SK-N-SH treated with all-trans-retinoic acid at 6 μM for 48 hours (cell line): ENCODE results near the gene LRP11.

Experiments
- CSDC2 ChIP-seq: fragments of 250-450 bp; sonication (Bioruptor Pico); IDR thresholded peaks from 2 replicates; pipeline ENCODE4 v1.5.0; 2020; ENCODE audit warnings: mild to moderate bottlenecking, moderate library complexity
- PATZ1 ChIP-seq: fragments of 250-450 bp; sonication (Bioruptor Pico); IDR thresholded peaks from 2 replicates; pipeline ENCODE4 v1.8.0; 2020; ENCODE audit warnings: mild to moderate bottlenecking, moderate library complexity, borderline replicate concordance
- SNAI2 ChIP-seq: fragments of 250-450 bp; sonication (Bioruptor Pico); IDR thresholded peaks from 2 replicates; pipeline ENCODE4 v1.5.0; 2020; ENCODE audit warnings: mild to moderate bottlenecking, moderate library complexity
- TCF4 ChIP-seq: fragments of 250-450 bp; sonication (Bioruptor Pico); IDR thresholded peaks from 2 replicates; pipeline ENCODE4 v1.8.0; 2021; ENCODE audit warnings: mild to moderate bottlenecking, moderate library complexity, borderline replicate concordance
- ZC3H10 ChIP-seq: fragments of 250-450 bp; sonication (Bioruptor Pico); IDR thresholded peaks from 2 replicates; pipeline ENCODE4 v1.5.1; 2021; ENCODE audit warnings: mild to moderate bottlenecking, moderate library complexity
- ZFP3 ChIP-seq: fragments of 250-450 bp; sonication (Bioruptor Pico); IDR thresholded peaks from 2 replicates; pipeline ENCODE4 v1.5.0; 2020; ENCODE audit warnings: mild to moderate bottlenecking, moderate library complexity
- ZFP30 ChIP-seq: fragments of 450-650 bp; formaldehyde crosslinking; IDR thresholded peaks from 2 replicates; pipeline ENCODE4 v1.5.0; 2022; ENCODE audit warnings: mild to moderate bottlenecking, moderate library complexity

- TF ChIP-seq ZFP3 (CRISPR knock-in tag) (no peak), CSDC2 (CRISPR knock-in tag) (no peak), ZC3H10 (CRISPR knock-in tag) (no peak), TCF4 (no peak), PATZ1 (CRISPR knock-in tag) (no peak), ZFP30 (CRISPR knock-in tag) (no peak), SNAI2 (CRISPR knock-in tag) (no peak)
These were observed 41.8 kb upstream of the LRP11 start for GRCh38 chr6:149905911-149906371.
